Spleen (tissue), 7 donors: ENCODE results near the gene FRMD5.

Source experiments
- POLR2A ChIP-seq, 3 donors: fragments of 450-650 bp; IDR thresholded peaks; one replicate each; pipeline ENCODE4 v1.5.1; 2017; ENCODE audit warnings: antibody characterized with exemption in 3 of 3, mild to moderate bottlenecking in 1 of 3
- TF ChIP-seq, protein P1 (sequence below), 11 experiments: fragments of 200-600 bp in 7 of 11; fragments of 450-650 bp in 4 of 11; sonication (generic) in 4 of 11; IDR thresholded peaks in 8 of 11; conservative IDR thresholded peaks in 3 of 11; 1 replicate in 7 of 11; 2 replicates in 4 of 11; pipeline versions ENCODE4 v1.4.0 to v1.8.0; 2016 to 2021; ENCODE audit warnings: antibody characterized with exemption in 11 of 11, inconsistent platforms in 4 of 11, mild to moderate bottlenecking in 1 of 11
- donor health status: DM: no; HTN: no; CAD: no; lungs with moderate emphysema.
- donor health status: DM: no; HTN: no; CAD: no.
- donor health status: DM: no; HTN: no; CAD: no.

DNA sequence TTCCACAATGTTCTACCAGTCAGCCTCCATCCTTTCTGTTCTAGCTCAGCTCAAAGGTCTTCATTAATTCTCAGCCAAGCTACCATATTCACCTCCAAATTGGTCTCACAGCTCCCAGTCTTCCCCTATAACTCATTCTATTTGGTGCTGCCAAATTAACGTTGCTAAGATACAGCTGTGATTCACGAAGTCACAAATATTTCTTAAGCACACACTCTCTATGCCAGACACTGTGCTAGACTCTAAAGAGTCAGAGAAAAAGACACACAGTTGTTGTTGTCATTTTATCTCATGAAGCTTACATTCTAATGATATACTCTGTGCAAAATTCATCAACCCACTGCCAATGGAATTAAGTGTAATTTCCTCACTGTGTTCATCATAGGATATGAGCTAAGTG, 102.8 kb downstream of the FRMD5 start:
- TF ChIP-seq, protein P1, sequence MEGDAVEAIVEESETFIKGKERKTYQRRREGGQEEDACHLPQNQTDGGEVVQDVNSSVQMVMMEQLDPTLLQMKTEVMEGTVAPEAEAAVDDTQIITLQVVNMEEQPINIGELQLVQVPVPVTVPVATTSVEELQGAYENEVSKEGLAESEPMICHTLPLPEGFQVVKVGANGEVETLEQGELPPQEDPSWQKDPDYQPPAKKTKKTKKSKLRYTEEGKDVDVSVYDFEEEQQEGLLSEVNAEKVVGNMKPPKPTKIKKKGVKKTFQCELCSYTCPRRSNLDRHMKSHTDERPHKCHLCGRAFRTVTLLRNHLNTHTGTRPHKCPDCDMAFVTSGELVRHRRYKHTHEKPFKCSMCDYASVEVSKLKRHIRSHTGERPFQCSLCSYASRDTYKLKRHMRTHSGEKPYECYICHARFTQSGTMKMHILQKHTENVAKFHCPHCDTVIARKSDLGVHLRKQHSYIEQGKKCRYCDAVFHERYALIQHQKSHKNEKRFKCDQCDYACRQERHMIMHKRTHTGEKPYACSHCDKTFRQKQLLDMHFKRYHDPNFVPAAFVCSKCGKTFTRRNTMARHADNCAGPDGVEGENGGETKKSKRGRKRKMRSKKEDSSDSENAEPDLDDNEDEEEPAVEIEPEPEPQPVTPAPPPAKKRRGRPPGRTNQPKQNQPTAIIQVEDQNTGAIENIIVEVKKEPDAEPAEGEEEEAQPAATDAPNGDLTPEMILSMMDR (IDR thresholded peaks at IDR 0.05 in 8 of 11, conservative IDR thresholded peaks at IDR 0.05 in 3 of 11), result no peak
- TF ChIP-seq POLR2A (IDR thresholded peaks at IDR 0.05), result no peak
